Astrocyte (in vitro differentiated cells and primary cell): ENCODE data around the gene FAM221B.

Experiments
- EZH2 ChIP-seq: IDR thresholded peaks from 2 replicates; pipeline ENCODE4 v1.6.1; 2012; ENCODE audit warnings: mild to moderate bottlenecking, low read length, inconsistent platforms; ENCODE audit not compliant: insufficient read depth
- TF ChIP-seq, protein P1 (sequence below): IDR thresholded peaks from 2 replicates; pipeline ENCODE4 v1.5.1; 2011; ENCODE audit warnings: low read depth, mild to moderate bottlenecking, inconsistent platforms, low read length, moderate library complexity; ENCODE audit not compliant: insufficient read depth

DNA sequence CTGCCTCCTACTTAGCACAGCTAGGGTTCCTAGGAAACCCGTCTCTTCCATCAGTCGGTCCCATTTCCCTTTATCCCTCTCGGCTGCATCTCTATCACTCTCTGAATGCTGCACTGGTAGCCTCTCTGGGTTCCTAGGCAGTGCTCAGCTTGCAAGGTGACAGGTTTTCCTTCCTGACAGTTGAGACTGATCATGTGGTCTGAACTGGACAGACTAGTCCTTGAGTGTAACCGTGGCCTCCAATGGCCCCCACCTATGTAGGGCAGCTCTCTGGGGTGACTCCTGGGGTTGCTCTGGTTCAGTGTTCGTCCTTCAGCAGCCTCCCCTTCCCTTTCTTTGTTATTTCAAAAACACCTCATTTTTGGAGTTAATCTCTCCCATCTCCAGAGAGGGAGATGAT, 4.3 kb upstream of the FAM221B start:
- TF ChIP-seq, protein P1, sequence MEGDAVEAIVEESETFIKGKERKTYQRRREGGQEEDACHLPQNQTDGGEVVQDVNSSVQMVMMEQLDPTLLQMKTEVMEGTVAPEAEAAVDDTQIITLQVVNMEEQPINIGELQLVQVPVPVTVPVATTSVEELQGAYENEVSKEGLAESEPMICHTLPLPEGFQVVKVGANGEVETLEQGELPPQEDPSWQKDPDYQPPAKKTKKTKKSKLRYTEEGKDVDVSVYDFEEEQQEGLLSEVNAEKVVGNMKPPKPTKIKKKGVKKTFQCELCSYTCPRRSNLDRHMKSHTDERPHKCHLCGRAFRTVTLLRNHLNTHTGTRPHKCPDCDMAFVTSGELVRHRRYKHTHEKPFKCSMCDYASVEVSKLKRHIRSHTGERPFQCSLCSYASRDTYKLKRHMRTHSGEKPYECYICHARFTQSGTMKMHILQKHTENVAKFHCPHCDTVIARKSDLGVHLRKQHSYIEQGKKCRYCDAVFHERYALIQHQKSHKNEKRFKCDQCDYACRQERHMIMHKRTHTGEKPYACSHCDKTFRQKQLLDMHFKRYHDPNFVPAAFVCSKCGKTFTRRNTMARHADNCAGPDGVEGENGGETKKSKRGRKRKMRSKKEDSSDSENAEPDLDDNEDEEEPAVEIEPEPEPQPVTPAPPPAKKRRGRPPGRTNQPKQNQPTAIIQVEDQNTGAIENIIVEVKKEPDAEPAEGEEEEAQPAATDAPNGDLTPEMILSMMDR: no peak
- TF ChIP-seq EZH2: no peak
